CD4-positive, alpha-beta memory T cell (primary cell): Measurements from ENCODE around the gene ACOXL. TPM values are rescaled to one million over a fixed set of nuclear protein-coding genes. Genes with fewer than 3 reads are reported as not detected.

Experiments used
- CTCF ChIA-PET: fragments of 350-600 bp; sonication (Branson Sonifier 250); formaldehyde crosslinking; loops from one replicate; lab custom pipeline; 2021; ENCODE audit warnings: inconsistent platforms; ENCODE audit not compliant: partially characterized antibody; lab: Charles Lee
- POLR2A ChIA-PET: fragments of 350-600 bp; sonication (Branson Sonifier 250); formaldehyde crosslinking; loops from one replicate; lab custom pipeline; 2021; ENCODE audit not compliant: partially characterized antibody; lab: Charles Lee
- DNase-seq, 5 donors: peaks; one replicate each; pipeline versions ENCODE4 v3.0.0 to v3.0.0-alpha.2; 2020 to 2022; ENCODE audit warnings: mixed read lengths in 1 of 5
- H3K27ac ChIP-seq: one replicate; pipeline ENCODE4 v1.7.0; 2013; ENCODE audit warnings: low read depth, low read length
- H3K27me3 ChIP-seq: 2 replicates; pipeline ENCODE4 v1.7.0; 2013; ENCODE audit warnings: mild to moderate bottlenecking, low read length, moderate library complexity; ENCODE audit not compliant: insufficient read depth
- H3K36me3 ChIP-seq: 2 replicates; pipeline ENCODE4 v1.7.0; 2013; ENCODE audit warnings: mild to moderate bottlenecking, low read length, moderate library complexity; ENCODE audit not compliant: insufficient read depth
- H3K4me1 ChIP-seq: 2 replicates; pipeline ENCODE4 v1.7.0; 2013; ENCODE audit warnings: mild to moderate bottlenecking, low read length, moderate library complexity; ENCODE audit not compliant: insufficient read depth
- H3K4me3 ChIP-seq, 2 donors: one replicate each; pipeline ENCODE4 v1.7.0; 2013; ENCODE audit warnings: low read length in 2 of 2, mild to moderate bottlenecking in 1 of 2
- H3K9me3 ChIP-seq, 2 donors: one replicate each; pipeline ENCODE4 v1.7.0; 2013; ENCODE audit warnings: low read length in 2 of 2, control low read depth in 1 of 2; ENCODE audit not compliant: control insufficient read depth in 1 of 2
- H3K27ac Mint-ChIP-seq, 7 donors: one replicate each; pipeline ENCODE4 v1.8.0; 2020 to 2021; ENCODE audit warnings: mixed read lengths in 7 of 7, mild to moderate bottlenecking in 6 of 7, inconsistent platforms in 3 of 7, moderate library complexity in 3 of 7
- H3K27me3 Mint-ChIP-seq, 2 donors: one replicate each; pipeline ENCODE4 v1.8.0; 2020 to 2021; ENCODE audit warnings: mixed read lengths in 2 of 2
- H3K36me3 Mint-ChIP-seq, 2 donors: one replicate each; pipeline ENCODE4 v1.8.0; 2020 to 2021; ENCODE audit warnings: mixed read lengths in 2 of 2, inconsistent platforms in 1 of 2, mild to moderate bottlenecking in 1 of 2
- H3K4me1 Mint-ChIP-seq, 4 donors: one replicate each; pipeline ENCODE4 v1.8.0; 2020 to 2021; ENCODE audit warnings: mixed read lengths in 4 of 4, mild to moderate bottlenecking in 1 of 4
- H3K4me3 Mint-ChIP-seq, 8 donors: one replicate each; pipeline ENCODE4 v1.8.0; 2020 to 2021; ENCODE audit warnings: mixed read lengths in 8 of 8, mild to moderate bottlenecking in 7 of 8, moderate library complexity in 6 of 8, inconsistent platforms in 3 of 8
- H3K9me3 Mint-ChIP-seq, 8 donors: one replicate each; pipeline ENCODE4 v1.8.0; 2020 to 2021; ENCODE audit warnings: mixed read lengths in 8 of 8, mild to moderate bottlenecking in 5 of 8, inconsistent platforms in 3 of 8, moderate library complexity in 1 of 8
- intact Hi-C: fragments of 100-400 bp; cut with micrococcal nuclease; formaldehyde crosslinking; loops from one replicate; pipeline ENCODE4 v1.15.1; 2023
- polyA plus RNA-seq, 2 donors: library from polyadenylated mRNA; unstranded; fragments of 300-500 nt; fragmentation: Illumina TruSeq; gene quantifications; one replicate each; pipeline ENCODE4 v1.2.3, GENCODE V29; 2021
- total RNA-seq, 2 experiments: library from RNA; stranded (reverse); gene quantifications; one replicate each; pipeline ENCODE4 v1.2.3, GENCODE V29; 2021

ACOXL gene
- total and polyA plus RNA-seq, 4 experiments from 2014 or later: not detected

- H3K27ac Mint-ChIP-seq: no peak overlapping the region
- no peak overlapping the region for H3K4me3 Mint-ChIP-seq
- no peaks in the 10 kb centered on the region for H3K36me3 Mint-ChIP-seq
- Histone ChIP-seq H3K4me1 (no peaks in the 10 kb centered on the region), H3K9me3 (no peaks in the 10 kb centered on the region), H3K36me3 (no peaks in the 10 kb centered on the region), H3K4me3 (no peak overlapping the region), H3K27ac (no peak overlapping the region), H3K27me3 (no peaks in the 10 kb centered on the region)
- CTCF ChIA-PET: interaction anchor here (0.7 to 2.6 kb wide), 11 partner anchors 9 to 87 kb away, joined by 3 to 7 read pairs (median 4); partner anchors contain the start of gene BUB1
- DNase-seq: peak in 3 of 5 donors; percentile 8 to 12 (median 10)
- no peaks in the 10 kb centered on the region for H3K4me1 Mint-ChIP-seq
- POLR2A ChIA-PET: no interaction called here
- H3K27me3 Mint-ChIP-seq: peaks cover 4 to 8% of the 10 kb centered on the region in 2 donors
- H3K9me3 Mint-ChIP-seq: peaks cover 0 to 13% (median 8%) of the 10 kb centered on the region in 8 donors
- intact Hi-C loops: no loop called here
Measured at GRCh38 chr2:110755491-110756078, 23.2 kb downstream of the ACOXL start.

- no peak overlapping the region for H3K4me3 ChIP-seq
- no peaks in the 10 kb centered on the region for H3K27me3 ChIP-seq
- no peaks in the 10 kb centered on the region for H3K9me3 ChIP-seq
- POLR2A ChIA-PET: no interaction called here
- intact Hi-C loops: no loop called here
- H3K4me1 ChIP-seq: no peaks in the 10 kb centered on the region
- Mint-ChIP-seq H3K27ac (peak overlapping the region in 1 of 7 donors; percentile 14), H3K9me3 (peaks cover 0 to 15% (median 8%) of the 10 kb centered on the region in 8 donors), H3K4me3 (no peak overlapping the region), H3K27me3 (peaks cover 9 to 10% of the 10 kb centered on the region in 2 donors), H3K36me3 (no peaks in the 10 kb centered on the region), H3K4me1 (no peaks in the 10 kb centered on the region)
- CTCF ChIA-PET: interaction anchor here (1.1 kb wide), 1 partner anchor 11 kb away, joined by 3 read pairs; no protein-coding TSS in a partner anchor
- DNase-seq: no peak
- H3K27ac ChIP-seq: no peak overlapping the region
- no peaks in the 10 kb centered on the region for H3K36me3 ChIP-seq
Measured at GRCh38 chr2:110759411-110759810, 27.0 kb downstream of the ACOXL start.

GRCh38 chr2:110764931-110765330 lies 32.6 kb downstream of the ACOXL start:
- no peaks in the 10 kb centered on the region for H3K9me3 ChIP-seq
- ChIA-PET POLR2A (no interaction called here), CTCF (interaction anchor here (0.8 kb wide), 1 partner anchor 9 kb away, joined by 3 read pairs; no protein-coding TSS in a partner anchor)
- H3K27ac Mint-ChIP-seq: no peak overlapping the region
- H3K4me1 ChIP-seq: no peaks in the 10 kb centered on the region
- H3K9me3 Mint-ChIP-seq: peaks cover 0 to 22% (median 8%) of the 10 kb centered on the region in 8 donors
- H3K4me1 Mint-ChIP-seq: no peaks in the 10 kb centered on the region
- intact Hi-C loops: no loop called here
- no peaks in the 10 kb centered on the region for H3K36me3 Mint-ChIP-seq
- no peak for DNase-seq
- H3K27me3 Mint-ChIP-seq: peaks cover 10 to 11% of the 10 kb centered on the region in 2 donors
- no peaks in the 10 kb centered on the region for H3K27me3 ChIP-seq
- no peak overlapping the region for H3K4me3 ChIP-seq
- no peak overlapping the region for H3K27ac ChIP-seq
- H3K4me3 Mint-ChIP-seq: no peak overlapping the region
- H3K36me3 ChIP-seq: no peaks in the 10 kb centered on the region

- no peak for DNase-seq
- Histone ChIP-seq H3K36me3 (no peaks in the 10 kb centered on the region), H3K4me3 (no peak overlapping the region), H3K9me3 (no peaks in the 10 kb centered on the region), H3K27me3 (no peaks in the 10 kb centered on the region), H3K4me1 (no peaks in the 10 kb centered on the region), H3K27ac (no peak overlapping the region)
- ChIA-PET POLR2A (no interaction called here), CTCF (no interaction called here)
- Mint-ChIP-seq H3K27me3 (peaks cover 9 to 10% of the 10 kb centered on the region in 2 donors), H3K9me3 (peaks cover 0 to 14% (median 8%) of the 10 kb centered on the region in 8 donors), H3K36me3 (no peaks in the 10 kb centered on the region), H3K4me3 (no peak overlapping the region), H3K4me1 (no peaks in the 10 kb centered on the region), H3K27ac (no peak overlapping the region)
- intact Hi-C loops: no loop called here
Measured at GRCh38 chr2:110766291-110766690, 33.9 kb downstream of the ACOXL start.

- CTCF ChIA-PET: interaction anchor here (2.2 kb wide), 1 partner anchor 13 kb away, joined by 7 read pairs; no protein-coding TSS in a partner anchor
- no peaks in the 10 kb centered on the region for H3K27me3 ChIP-seq
Measured at GRCh38 chr2:110768591-110768990, 36.2 kb downstream of the ACOXL start.

GRCh38 chr2:110770404-110770958 lies 38.1 kb downstream of the ACOXL start:
- no peaks in the 10 kb centered on the region for H3K27me3 ChIP-seq
- peaks cover 0 to 10% (median 7%) of the 10 kb centered on the region in 8 donors for H3K9me3 Mint-ChIP-seq

More at GRCh38 chr2:110768591-110768990, 36.2 kb downstream of the ACOXL start:
- intact Hi-C loops: no loop called here
- POLR2A ChIA-PET: no interaction called here
- no peak overlapping the region for H3K4me3 Mint-ChIP-seq
- no peaks in the 10 kb centered on the region for H3K36me3 Mint-ChIP-seq
- H3K27ac ChIP-seq: no peak overlapping the region
- H3K27ac Mint-ChIP-seq: no peak overlapping the region
- H3K4me3 ChIP-seq: no peak overlapping the region
- DNase-seq: no peak
- H3K36me3 ChIP-seq: no peaks in the 10 kb centered on the region
- H3K4me1 ChIP-seq: no peaks in the 10 kb centered on the region
- H3K9me3 Mint-ChIP-seq: peaks cover 0 to 14% (median 8%) of the 10 kb centered on the region in 8 donors
- H3K9me3 ChIP-seq: no peaks in the 10 kb centered on the region
- H3K27me3 Mint-ChIP-seq: peaks cover 7 to 13% of the 10 kb centered on the region in 2 donors
- no peaks in the 10 kb centered on the region for H3K4me1 Mint-ChIP-seq

GRCh38 chr2:110770959-110771431 lies 38.6 kb downstream of the ACOXL start:
- ChIA-PET CTCF (interaction anchor here (1.1 to 1.6 kb wide), 3 partner anchors 11 to 41 kb away, joined by 3 to 5 read pairs (median 3); no protein-coding TSS in a partner anchor), POLR2A (no interaction called here)
- Histone ChIP-seq H3K4me1 (no peaks in the 10 kb centered on the region), H3K27ac (no peak overlapping the region), H3K9me3 (no peaks in the 10 kb centered on the region), H3K4me3 (no peak overlapping the region), H3K27me3 (no peaks in the 10 kb centered on the region), H3K36me3 (no peaks in the 10 kb centered on the region)
- Mint-ChIP-seq H3K27me3 (peaks cover 12 to 16% of the 10 kb centered on the region in 2 donors), H3K4me3 (no peak overlapping the region), H3K27ac (no peak overlapping the region), H3K9me3 (peaks cover 0 to 7% (median 2%) of the 10 kb centered on the region in 8 donors), H3K4me1 (no peaks in the 10 kb centered on the region), H3K36me3 (no peaks in the 10 kb centered on the region)
- no peak for DNase-seq
- intact Hi-C loops: no loop called here

More at GRCh38 chr2:110770404-110770958, 38.1 kb downstream of the ACOXL start:
- DNase-seq: no peak
- Histone ChIP-seq H3K36me3 (no peaks in the 10 kb centered on the region), H3K4me1 (no peaks in the 10 kb centered on the region), H3K4me3 (no peak overlapping the region), H3K9me3 (no peaks in the 10 kb centered on the region), H3K27ac (no peak overlapping the region)
- Mint-ChIP-seq H3K36me3 (no peaks in the 10 kb centered on the region), H3K4me3 (no peak overlapping the region), H3K4me1 (no peaks in the 10 kb centered on the region), H3K27me3 (peaks cover 11 to 15% of the 10 kb centered on the region in 2 donors), H3K27ac (no peak overlapping the region)
- intact Hi-C loops: no loop called here
- ChIA-PET CTCF (interaction anchor here (1.3 to 1.6 kb wide), 2 partner anchors 11 to 15 kb away, joined by 3 to 5 read pairs; no protein-coding TSS in a partner anchor), POLR2A (no interaction called here)
